ENCODE measurements around the gene CDH13.

Gene CDH13

DNA sequence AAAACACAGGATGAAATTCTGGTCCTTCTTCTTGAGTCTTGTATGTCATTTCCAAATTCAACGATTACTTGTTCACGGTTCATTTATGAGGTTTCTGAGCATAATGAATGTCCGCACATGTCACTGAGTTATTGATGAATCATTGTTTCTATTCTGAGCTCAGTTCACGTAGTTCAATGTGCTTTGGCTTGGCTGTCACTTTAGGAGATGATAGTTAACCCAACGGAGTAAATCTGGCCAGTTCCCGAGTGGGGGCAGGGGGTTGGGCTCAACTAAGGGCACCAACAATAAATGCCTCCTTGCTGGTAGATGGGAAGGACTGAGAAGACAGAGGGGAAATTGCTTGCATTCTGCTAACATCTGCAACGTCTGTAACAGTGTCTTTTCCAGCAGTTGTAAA is 941.6 kb downstream of the CDH13 start:
- DNase-seq (ENCODE audit: low read depth), result no peak
- no peak overlapping the region for H3K4me3 ChIP-seq (ENCODE audit: low read length)
- TF ChIP-seq, protein P1, sequence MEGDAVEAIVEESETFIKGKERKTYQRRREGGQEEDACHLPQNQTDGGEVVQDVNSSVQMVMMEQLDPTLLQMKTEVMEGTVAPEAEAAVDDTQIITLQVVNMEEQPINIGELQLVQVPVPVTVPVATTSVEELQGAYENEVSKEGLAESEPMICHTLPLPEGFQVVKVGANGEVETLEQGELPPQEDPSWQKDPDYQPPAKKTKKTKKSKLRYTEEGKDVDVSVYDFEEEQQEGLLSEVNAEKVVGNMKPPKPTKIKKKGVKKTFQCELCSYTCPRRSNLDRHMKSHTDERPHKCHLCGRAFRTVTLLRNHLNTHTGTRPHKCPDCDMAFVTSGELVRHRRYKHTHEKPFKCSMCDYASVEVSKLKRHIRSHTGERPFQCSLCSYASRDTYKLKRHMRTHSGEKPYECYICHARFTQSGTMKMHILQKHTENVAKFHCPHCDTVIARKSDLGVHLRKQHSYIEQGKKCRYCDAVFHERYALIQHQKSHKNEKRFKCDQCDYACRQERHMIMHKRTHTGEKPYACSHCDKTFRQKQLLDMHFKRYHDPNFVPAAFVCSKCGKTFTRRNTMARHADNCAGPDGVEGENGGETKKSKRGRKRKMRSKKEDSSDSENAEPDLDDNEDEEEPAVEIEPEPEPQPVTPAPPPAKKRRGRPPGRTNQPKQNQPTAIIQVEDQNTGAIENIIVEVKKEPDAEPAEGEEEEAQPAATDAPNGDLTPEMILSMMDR (conservative IDR thresholded peaks at IDR 0.05; ENCODE audit: low read length), result no peak

DNA sequence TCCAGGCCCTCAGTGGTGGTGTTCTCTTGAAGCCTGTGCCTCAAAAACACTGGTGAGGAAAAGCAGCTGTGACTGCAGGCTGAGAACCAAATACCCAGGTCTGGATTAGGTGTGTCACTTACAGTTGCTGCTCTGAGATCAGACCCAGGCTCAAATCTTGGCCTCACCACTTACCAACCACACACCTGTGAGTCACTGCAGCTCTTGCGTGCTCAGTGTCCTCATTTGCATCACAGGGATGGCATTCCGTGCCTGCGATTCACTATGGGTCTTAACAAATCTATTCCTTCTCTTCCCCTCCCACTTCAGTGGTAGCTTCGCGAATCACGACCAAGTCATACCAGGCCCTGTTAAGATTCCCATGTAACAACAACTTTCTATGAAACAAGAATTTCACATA is 947.6 kb downstream of the CDH13 start:
- peak; percentile 89 for DNase-seq (ENCODE audit: low read depth)
- TF ChIP-seq, protein P1 (conservative IDR thresholded peaks at IDR 0.05; ENCODE audit: low read length), result no peak
- no peak overlapping the region for H3K4me3 ChIP-seq (ENCODE audit: low read length)

DNA sequence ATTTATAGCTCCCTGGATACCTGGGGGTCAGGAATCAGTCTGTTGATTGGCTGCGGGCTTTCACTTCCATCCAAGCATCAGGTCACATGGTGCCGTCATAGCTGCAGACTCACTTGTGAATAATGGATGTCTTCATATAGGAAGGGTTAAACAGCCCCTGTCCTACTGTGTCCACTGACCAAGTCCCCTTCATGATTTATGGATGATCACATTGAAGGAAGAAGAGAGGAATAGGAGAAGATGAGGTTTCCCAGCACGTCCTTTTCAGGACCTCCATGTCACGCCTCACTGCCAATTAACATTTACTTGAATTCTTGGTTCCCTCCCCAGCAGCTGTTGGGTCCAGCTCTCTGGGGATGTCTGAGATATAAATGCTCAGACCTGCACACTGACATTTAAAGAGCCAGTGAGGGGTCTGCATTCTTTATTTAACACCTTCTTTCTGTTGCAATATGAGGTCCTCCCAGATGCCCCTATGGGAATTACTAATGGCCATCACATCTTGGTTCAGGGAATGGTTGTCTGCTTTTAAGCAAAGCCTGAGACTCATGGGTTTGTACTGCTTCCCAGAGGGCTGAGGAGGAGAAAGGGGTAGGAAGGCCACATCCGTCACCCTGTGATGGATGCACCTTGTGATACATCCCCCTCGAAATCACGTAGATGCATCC is 950.4 kb downstream of the CDH13 start:
- TF ChIP-seq, protein P1 (conservative IDR thresholded peaks at IDR 0.05; ENCODE audit: low read length), result no peak
- no peak overlapping the region for H3K4me3 ChIP-seq (ENCODE audit: low read length)
- DNase-seq (ENCODE audit: low read depth), result no peak

DNA sequence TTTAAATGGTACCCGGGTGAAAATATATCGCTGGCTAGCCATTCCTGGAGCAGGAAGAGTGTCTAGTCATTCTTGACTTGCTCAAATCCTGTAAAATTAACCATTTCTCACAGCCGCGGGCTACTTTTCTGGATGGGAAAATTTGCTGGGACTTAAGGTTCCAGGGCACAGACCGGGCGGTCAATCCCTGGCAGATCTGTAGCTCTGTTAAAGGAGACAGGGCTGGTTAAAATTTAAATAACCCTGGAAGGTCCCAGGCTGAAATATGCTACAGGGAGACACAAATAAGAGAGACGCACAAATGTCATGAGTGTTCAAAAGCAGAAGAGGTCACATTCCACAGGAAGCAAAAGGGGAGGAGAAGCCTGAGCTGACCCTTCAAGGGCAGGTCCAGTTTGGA is 951.4 kb downstream of the CDH13 start:
- no peak overlapping the region for H3K4me3 ChIP-seq (ENCODE audit: low read length)
- DNase-seq (ENCODE audit: low read depth), result no peak
- TF ChIP-seq, protein P1 (conservative IDR thresholded peaks at IDR 0.05; ENCODE audit: low read length), result no peak

DNA sequence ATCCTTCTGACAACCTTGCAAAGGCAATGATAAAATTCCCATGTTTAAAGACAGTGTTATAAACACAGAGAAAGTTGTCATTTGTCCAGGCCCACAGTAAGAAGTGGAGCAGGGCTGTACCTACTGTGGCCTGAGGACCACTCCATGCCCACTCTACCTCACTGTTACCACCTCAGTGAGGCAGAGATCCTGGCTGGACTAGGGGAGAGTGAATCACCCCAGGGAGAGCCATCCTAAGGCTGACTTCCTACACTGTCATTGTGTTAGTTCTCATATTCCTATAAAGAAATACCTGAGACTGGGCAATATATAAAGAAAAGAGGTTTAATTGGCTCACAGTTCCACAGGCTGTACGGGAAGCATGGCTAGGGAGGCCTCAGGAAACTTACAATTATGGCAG is 952.3 kb downstream of the CDH13 start:
- TF ChIP-seq, protein P1 (conservative IDR thresholded peaks at IDR 0.05; ENCODE audit: low read length), result no peak
- no peak for DNase-seq (ENCODE audit: low read depth)
- H3K4me3 ChIP-seq (ENCODE audit: low read length), result no peak overlapping the region

DNA sequence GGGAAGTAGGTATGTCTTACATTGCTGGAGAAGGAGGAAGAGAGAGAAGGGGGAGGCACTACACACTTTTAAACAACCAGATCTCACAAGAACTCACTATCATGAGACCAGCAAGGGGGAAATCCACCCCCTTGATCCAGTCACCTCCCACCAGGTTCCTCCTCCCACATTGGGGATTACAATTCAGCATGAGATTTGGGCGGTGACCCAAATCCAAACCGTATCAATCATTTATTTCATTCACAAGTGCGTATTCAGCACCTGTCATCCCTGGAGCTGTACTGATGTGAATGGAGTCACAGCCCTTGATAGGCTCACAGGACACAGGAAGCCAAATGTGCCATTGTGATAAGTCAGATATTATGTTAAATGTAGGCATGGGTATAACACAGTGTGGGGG is 952.7 kb downstream of the CDH13 start:
- DNase-seq (ENCODE audit: low read depth), result no peak
- TF ChIP-seq, protein P1 (conservative IDR thresholded peaks at IDR 0.05; ENCODE audit: low read length), result no peak
- no peak overlapping the region for H3K4me3 ChIP-seq (ENCODE audit: low read length)

DNA sequence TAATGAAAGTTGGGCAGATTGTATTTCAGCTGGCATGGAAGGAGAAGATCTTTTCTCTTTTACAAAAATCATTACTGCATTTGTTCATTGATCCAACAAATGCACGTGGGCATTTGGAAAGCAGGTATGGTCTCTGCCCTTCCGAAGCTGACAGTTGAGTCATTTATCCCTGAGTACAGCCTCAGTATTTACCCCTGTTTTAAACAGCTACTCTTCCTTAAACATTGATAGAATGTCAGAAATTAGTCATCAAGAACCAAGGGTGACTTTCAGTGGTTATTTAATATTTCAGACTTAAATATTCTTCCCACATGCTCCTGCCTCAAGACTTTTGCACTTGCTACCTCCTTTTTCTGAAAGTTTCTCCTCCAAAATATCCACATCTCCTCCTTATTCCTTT is 954.3 kb downstream of the CDH13 start:
- DNase-seq (ENCODE audit: low read depth), result no peak
- H3K4me3 ChIP-seq (ENCODE audit: low read length), result no peak overlapping the region
- TF ChIP-seq, protein P1 (conservative IDR thresholded peaks at IDR 0.05; ENCODE audit: low read length), result no peak
